ENCODE measurements around the gene HPCAL4.

The HPCAL4 gene

DNA sequence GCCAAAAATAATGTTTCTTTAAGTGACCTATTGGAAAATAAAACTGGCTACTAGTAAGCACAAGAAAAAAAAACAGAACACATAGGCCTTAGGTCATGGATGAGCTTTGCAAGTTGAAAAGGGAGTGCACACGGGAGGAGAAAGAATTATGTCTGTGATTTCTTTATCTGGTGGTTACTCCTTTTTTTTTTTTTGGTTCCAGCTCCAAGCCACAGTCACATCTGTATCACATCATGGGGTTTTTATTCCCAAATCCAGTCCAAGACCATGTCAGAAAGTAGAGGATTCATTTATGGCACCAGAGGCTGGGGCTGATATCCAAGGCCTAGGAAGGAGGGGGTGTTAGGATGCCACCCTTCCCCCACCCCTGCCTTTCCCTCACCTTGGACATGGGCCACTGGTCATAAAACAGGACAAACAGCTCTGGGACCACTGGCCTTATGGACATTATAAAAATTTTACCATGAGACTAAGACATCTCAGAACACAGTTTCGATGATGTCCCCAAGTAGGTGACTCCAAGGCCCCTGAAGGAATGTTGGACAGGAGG, 41.5 kb downstream of the HPCAL4 start:
- DNase-seq (ENCODE audit: low spot score): no peak

DNA sequence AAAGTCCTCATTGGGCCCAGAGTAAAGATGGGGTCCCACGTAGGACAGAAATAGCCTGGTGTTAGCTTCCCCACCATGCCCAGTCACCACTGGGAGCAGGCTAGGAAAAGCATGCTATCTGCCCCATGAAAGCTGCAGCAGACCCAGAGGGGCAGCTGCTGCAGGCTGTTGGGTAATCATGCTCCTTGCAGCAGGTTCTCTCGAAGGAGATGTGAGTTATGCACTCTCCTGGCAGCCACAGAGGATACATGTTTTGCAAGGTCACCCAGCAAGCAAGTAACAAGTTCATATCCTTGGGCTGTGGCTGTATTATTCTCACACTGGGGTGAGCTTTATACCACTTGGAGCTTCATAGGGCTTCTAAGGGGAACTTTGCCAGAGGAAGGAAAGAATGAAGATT, 42.7 kb downstream of the HPCAL4 start:
- DNase-seq (ENCODE audit: low spot score): no peak

DNA sequence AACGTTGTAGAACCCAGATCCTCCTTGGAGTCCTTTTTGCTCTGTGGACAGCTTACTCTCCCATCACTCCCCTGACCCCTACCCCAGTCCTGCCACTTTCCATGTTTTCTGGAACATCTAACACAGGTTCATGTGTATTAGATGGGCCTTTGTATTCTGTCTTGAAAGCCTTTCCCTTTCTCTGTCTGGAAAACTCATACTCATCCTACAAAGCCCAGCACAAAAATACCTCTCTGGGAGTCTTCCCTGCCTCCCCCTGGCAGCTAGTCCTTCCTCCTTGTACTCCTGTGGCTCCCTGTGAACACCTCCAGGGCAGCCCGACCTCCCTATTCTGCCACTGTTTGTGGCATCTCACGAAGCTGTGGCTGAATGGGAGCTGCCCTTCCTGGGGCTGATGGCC, 44.0 kb downstream of the HPCAL4 start:
- DNase-seq (ENCODE audit: low spot score): no peak

DNA sequence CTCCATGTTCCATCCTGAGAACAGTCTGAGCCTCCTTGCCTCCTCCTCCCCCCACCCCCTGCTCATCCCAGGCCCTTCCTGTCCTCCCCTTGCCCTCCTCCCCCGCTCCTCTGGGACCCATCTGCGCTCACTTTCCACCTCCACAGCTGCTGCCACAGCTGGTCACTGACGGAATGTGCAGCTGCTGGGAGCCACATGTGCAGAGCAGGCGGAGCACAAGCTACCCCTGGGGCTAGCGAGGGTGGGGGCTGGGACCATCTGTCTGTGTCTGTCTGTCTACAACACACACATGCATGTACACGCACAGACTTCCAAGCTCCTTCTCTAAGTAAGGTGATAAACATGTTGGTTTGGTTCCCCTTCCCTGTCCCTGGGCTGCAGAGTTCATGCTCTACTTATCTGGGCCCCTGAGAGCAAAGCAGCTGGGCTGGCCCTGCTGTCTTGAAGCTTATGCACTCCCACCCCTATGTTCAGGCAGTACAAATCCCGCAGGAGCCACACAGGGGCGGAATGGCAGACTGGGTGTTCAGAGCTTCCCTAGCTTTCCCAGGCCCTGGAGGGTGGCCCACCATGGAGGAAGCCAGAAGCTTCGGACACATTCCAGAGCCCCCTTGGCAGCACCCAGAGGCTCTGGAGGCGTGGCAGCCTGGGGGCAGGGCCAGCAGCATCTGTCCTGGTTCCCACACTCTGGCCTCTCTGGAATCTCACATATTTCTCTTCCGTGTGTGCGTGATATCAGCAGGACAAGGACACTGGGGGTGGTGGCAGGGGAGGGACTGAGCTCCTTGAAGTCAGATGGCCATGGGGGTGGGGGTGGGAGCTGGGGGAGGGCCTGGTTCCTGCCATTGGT, 44.8 kb downstream of the HPCAL4 start:
- no peak for DNase-seq (ENCODE audit: low spot score)

DNA sequence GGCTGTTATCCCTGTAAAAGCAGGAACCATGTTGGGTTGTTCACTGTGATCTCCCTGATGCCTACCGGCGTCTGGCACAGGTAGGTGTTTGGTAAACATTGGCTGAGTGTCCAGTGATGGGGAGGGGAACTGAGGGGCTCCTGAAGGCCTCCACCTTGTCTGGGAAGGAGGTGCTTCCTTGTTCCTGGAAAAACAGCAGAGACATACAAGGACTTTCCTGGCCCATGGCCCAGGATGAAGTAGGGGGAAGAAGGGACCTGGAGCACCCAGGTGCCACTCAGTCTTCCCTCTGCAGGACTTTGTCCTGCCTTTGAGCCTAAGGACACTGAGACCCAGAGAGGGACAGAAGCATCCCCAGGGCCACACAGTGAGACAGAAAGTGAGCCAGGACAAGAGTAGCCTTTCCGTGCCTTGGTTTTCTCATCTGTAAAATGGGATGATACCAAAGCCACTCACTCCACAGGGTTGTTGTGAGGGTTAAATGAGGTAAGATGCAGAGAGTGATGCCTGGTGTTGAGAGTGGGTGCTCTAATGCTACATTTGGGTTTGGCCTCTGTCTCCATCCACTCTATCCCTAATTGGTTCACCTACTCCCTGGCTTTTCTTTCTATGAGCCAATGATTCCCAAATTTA, 45.7 kb downstream of the HPCAL4 start:
- DNase-seq (ENCODE audit: low spot score): no peak

DNA sequence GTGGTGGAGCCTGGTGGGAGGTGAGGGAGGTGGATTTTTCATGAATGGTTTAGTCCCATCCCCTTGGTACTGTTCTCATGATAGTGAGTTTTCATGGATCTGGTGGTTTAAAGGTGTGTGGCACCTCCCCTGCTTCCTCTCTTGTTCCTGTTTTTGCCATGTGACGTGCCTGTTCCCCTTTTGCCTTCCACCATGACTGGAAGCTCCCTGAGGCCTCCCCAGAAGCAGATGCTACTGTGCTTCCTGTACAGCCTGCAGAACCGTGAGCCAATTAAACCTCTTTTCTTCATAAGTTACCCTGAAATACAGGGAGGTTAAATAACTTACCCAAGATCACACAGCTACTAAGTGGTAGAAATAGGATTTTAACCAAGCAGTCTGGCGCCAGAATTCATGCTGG, 47.5 kb downstream of the HPCAL4 start:
- DNase-seq (ENCODE audit: low spot score): no peak

DNA sequence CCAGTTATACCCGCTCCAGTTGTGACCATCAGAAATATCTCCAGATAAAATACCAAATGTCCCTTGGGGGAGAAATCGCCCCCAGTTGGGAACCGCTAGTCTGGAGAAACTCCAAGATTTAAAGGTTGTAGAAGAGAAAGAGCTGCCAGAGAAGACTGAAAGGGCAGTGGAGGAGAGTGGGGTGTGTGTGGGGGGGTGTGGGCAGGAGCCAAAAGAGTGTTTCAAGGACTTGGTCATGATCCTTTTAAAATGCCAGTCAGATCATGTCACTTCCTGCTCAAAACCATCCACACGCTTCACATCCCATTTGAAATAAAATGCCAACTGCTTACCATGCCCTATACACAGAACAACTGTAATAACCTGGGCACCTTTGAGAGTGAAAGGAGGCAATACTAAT, 48.4 kb downstream of the HPCAL4 start:
- no peak for DNase-seq (ENCODE audit: low spot score)

DNA sequence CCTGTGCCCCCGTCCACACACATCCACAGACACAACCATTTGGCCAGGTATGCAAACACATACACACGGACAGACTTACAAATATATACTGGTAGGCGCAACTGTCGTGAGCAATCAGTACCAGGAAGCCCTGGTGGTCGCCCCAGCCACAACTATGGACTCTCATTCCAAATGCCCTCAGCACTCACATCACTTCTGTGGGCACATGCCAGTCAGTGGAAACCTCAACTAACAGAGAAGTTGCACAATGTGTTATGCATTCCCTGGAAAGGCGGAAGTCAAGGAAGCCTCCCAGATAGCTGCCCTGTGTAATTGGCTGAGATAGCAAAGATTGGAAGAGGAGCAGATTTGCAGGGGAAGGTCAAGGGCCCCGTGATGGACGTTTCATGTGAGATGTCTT, 50.4 kb downstream of the HPCAL4 start:
- no peak for DNase-seq (ENCODE audit: low spot score)

DNA sequence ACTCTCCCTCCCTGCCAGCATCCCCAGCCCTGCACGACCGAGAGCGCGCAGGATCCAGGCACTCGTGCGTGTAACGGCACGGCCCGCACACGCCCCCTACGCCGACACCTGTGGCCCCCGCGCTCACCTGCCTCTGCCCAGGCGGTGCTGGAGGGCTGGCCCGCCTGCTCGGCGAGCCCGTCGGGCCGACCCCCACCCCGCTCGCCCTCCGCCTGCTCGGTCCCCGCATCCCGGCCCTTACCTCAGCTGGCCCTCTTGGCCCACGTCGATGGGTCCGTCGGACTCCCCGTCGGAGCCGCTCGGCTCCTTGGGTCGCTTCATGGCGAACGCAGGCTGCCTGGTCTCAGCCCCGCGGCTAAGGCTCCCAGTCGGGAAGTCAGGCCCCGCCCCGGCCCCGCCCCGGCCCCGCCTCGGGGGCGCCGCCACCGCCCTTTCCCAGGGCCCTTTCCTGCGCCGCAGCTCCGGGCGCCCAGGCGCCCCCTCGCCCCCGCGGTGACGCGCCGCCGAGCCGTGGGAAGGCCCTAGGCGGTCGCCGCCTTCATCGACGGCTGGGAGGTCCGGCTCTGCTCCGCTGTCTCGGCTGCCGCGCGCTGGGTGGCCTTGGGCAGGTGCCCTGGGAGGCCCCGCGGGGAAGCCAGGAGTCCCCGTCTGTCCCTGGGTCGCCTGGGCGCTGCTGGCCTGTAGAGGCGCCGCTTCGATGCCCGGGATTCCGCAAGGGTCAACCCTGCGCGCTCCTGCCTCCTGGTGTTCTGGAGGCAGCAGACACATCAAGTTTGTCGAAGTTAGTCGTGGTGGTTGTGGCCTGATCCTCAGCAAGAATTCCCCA, 51.7 kb downstream of the HPCAL4 start, which contains the start of gene HEYL:
Gene HEYL (minus strand): TSS at position 339 of the 826 bp plus-strand sequence. CDS start 18 bp downstream, at position 321.
- no peak for DNase-seq (ENCODE audit: low spot score)

DNA sequence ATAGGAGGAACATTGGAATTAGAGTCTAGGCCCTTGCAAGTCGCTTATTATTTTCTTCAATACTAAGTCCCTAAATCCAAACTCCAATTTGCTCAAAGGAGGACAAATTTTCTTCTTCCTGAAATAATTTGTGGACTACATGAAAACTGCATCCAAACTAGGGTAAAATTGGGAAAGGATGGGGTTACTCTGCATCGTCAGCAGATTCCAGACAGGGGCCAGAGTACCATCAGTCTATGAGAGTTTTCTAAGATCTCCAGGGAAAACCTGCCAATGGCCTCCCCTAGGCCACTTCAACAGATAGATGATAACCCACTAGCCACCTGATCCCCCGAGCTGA, 52.3 kb downstream of the HPCAL4 start:
- no peak for DNase-seq (ENCODE audit: low spot score)

DNA sequence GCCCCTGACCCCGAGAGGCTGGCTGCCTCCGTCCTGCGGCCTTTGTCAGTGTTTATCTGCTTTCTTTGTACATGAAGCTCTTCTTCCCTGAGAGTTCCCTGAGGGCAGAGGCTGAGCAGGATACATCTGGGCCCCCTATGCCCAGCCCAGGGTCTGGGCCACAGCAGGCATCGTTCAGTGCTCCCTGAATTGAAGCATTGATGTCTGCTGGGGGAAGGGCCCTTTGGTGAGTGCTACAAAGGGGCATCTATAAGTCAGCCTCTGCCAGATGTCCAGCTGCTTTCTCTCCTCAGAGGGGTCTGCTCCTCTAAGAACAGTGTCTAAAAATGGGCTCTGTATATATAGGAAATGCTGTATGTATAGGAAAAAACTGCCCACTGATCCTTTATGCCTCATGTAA, 53.9 kb downstream of the HPCAL4 start:
- no peak for DNase-seq (ENCODE audit: low spot score)

DNA sequence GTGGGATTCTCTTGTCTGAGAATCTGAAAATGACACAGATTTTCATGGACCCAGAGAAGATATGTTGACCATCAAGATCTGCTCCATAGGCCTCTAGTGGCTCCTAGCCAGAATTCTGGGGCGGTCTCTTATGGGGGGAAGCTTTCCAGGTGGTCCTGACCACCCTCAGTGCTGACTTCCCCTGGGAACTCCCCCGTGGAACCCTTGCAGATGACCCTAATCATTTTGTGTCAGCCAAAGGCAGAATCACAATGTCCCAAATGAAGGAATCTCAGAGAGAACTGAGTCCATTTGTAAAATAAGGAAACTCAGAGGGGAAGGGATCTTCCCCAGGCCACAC, 55.4 kb downstream of the HPCAL4 start:
- no peak for DNase-seq (ENCODE audit: low spot score)

DNA sequence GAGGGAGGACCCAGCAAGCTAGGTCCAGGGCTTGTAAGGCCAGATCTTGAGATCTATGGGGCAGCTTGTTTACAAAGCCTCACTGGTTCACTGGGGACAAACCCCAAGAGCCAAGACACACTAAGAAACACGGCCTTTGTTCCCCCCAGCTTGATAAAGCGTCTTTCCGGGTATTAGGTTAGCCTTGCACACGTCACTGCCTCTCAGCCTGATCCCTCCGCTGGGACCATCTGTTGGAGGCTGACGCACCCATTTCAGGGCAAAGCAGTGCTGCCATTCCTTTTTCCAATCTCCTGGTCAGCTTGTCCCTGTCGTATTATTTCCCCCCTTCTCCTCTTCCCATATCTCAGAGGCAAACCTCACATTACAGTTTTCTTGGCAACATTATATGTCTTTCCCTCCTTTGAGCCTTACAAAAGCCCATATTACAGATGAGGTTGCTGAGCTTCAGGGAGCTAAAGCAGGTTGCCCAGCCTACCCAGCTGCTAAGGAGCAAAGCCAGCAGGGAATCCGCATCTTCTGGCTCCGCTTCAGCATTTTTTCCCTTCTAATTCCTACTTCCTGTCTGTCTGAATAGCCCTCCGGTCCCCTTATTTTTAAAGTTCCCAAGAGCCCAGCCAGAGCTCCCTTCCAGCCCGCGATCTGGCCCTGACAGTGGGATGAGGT, 55.9 kb downstream of the HPCAL4 start:
- DNase-seq (ENCODE audit: low spot score): no peak

DNA sequence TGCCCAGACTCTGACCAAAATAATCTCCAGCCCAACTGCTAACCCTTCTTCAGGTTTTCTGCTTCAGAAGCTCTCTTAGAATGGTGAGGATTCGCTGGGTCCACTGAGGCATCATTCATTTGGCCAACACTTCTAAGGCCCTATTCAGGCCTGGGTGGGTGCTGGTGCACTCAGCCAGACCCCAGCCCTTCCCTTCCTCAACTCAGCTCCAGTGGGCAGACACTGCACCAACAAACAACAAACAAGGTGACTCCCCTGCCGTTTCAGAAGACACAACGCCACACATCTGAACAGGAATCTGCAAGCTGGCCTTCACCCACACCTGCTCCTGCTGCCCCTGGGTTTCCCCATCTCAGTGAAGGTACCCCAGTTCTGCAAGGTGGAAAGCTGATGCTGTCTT, 57.8 kb downstream of the HPCAL4 start:
- no peak for DNase-seq (ENCODE audit: low spot score)

DNA sequence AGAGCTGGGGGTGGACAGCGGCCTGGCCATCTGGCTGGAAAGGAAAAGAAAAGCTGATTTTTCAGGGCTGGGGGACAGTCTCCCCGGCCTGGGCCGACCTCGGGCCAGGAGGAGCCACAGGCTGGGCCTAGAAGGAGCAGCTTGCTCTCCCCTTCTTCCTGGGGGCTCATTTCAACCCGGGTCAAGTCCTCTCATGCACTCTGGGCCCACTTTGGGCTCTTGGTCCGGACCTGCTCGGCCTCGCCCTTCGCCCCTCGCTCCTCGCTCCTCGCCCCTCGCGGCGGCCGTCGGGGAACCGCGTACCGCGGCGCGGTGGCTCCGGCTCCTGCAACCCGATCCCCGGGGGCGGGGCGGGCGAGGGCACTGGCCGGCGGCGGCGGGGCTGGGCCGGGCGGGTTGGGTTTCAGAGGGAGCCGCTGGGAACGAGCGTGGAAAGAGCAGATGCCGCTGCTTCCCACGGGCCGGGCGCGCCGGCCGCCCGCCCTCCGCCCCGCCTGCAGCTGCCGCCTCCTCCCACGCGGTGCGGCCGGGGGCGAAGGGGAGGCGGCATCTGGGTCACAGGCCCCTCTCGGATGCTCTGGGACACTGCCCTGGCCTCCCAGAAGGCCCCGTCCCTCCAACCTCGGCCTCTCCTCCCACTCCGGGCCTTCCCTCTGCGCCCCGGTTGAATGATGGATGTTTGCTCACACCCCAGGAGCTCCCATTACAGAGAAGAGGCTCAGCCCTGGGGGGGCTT, 58.4 kb downstream of the HPCAL4 start:
- no peak for DNase-seq (ENCODE audit: low spot score)

DNA sequence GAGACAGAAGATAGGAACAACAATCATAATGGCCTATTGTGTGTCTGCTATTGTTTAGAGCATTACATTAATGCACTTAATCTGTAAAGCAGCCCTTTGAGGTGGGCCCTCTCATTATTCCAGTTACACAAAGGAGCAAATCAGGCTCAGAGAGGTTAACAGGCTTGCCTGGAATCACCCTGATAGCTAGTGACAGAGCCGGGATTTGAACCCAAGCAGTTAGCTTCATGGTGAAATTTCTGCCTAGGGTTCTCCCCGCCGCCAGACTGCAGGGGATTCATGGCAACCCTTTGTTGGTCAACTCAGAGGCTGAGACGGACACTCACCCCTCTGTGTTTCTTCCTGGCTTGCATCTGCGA, 58.9 kb downstream of the HPCAL4 start:
- no peak for DNase-seq (ENCODE audit: low spot score)

DNA sequence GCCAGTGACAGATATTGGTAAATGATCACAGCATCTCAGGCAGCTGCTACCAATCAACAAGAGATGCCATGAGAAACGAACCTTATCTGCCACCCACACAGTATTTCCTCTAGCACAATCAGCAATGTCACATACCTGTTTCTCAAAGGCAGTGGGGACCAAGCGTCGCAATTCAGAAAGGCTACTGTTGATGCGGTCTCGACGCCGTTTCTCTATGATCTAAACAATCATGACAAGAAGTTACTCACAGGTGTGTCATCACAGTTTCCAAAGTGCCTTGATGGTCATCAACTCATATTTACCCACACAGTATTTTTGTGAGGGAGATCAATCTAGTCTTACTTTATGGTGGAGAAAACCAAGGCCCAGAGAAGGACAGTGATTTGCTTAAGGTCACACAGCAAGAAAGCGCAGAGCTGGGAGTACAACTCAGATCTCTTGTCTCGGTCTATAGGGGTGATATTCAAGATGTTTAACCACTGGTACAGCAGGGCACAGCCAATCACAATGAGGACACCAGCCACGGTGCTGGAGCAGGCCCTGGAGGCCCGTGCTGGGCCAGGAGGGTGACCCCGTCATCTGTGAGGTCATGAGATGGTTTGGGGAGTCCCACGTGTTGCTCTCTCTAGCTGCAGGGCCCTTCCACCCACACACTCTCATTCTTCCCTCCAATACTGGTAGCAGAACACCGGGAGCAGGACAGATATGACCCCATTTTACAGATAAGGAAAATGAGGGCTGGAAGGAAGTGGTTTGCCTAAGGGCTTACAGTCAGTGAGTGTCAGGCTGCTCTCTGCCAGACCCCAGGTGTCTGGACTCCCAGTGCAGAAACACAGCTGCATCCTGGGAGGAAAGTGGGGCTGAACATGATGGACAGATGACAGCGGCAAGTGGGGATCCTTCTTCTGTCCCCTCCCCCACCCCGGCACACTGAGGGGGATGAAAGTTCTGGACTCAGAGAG, 59.6 kb downstream of the HPCAL4 start:
- no peak for DNase-seq (ENCODE audit: low spot score)

DNA sequence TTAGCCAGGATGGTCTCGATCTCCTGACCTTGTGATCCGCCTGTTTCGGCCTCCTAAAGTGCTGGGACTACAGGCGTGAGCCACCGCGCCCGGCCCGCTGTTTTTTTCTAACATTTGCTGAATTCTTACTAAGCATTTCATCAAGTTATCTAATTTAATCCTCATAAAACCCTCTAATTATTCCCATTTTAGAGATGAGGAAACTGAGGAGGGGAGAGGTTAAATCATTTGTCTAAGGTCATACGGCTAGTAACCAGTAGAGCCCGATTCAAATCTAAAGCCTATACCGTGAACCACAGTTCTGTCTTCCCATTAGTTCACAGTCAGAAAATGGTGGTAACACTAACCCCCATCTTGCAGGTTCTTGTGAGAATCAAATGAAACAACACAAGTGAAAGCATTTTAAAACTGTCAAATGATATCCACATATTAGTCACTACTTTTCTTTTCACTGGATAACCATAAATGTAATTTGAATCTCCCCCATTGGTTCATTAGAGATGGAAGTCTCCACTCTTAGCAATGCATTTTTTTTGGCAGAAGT, 62.4 kb downstream of the HPCAL4 start:
- DNase-seq (ENCODE audit: low spot score): no peak

Data from COLO829 (cell line).